Measurements from ENCODE around the gene MED23. TPM values are rescaled to one million over a fixed set of nuclear protein-coding genes. Genes with fewer than 3 reads are reported as not detected.

MED23 gene
- total and polyA plus RNA-seq, 11 donors = 5.7 to 15.3 (median 11.2) TPM

GRCh38 chr6:131551902-131552301 is 76.1 kb downstream of the MED23 start:
- 76 to 93% (median 86%) methylated on average over 4 of the region's 4 CpGs for WGBS, 4 donors
- DNase-seq (no peak), ATAC-seq (no peak)
- TF ChIP-seq, protein P1, sequence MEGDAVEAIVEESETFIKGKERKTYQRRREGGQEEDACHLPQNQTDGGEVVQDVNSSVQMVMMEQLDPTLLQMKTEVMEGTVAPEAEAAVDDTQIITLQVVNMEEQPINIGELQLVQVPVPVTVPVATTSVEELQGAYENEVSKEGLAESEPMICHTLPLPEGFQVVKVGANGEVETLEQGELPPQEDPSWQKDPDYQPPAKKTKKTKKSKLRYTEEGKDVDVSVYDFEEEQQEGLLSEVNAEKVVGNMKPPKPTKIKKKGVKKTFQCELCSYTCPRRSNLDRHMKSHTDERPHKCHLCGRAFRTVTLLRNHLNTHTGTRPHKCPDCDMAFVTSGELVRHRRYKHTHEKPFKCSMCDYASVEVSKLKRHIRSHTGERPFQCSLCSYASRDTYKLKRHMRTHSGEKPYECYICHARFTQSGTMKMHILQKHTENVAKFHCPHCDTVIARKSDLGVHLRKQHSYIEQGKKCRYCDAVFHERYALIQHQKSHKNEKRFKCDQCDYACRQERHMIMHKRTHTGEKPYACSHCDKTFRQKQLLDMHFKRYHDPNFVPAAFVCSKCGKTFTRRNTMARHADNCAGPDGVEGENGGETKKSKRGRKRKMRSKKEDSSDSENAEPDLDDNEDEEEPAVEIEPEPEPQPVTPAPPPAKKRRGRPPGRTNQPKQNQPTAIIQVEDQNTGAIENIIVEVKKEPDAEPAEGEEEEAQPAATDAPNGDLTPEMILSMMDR (IDR thresholded peaks at IDR 0.05) = no peak
- no peak for TF ChIP-seq POLR2A (IDR thresholded peaks at IDR 0.05)
- H3K4me3 ChIP-seq = no peak overlapping the region
- no peaks in the 10 kb centered on the region for H3K36me3 ChIP-seq
- no peaks in the 10 kb centered on the region for H3K9me3 ChIP-seq
- no peak overlapping the region for H3K27ac ChIP-seq
- H3K4me1 ChIP-seq = no peaks in the 10 kb centered on the region
- peaks cover 0 to 2% (median 0%) of the 10 kb centered on the region in 9 donors for H3K27me3 ChIP-seq
- intact Hi-C loops (cut with DNase I) = no loop called here

- no peak for TF ChIP-seq POLR2A (IDR thresholded peaks at IDR 0.05)
- TF ChIP-seq, protein P1 (IDR thresholded peaks at IDR 0.05) = no peak
- Histone ChIP-seq H3K36me3 (no peaks in the 10 kb centered on the region), H3K27ac (no peak overlapping the region), H3K27me3 (peaks cover 0 to 2% (median 0%) of the 10 kb centered on the region in 9 donors), H3K4me1 (no peaks in the 10 kb centered on the region), H3K9me3 (no peaks in the 10 kb centered on the region), H3K4me3 (no peak overlapping the region)
- WGBS, 4 donors = 48 to 62% (median 57%) methylated on average over 2 of the region's 2 CpGs
- DNase-seq (no peak), ATAC-seq (no peak)
- intact Hi-C loops (cut with DNase I) = no loop called here
Observed at GRCh38 chr6:131549811-131550210, 78.2 kb downstream of the MED23 start.

GRCh38 chr6:131548441-131548840 is 79.6 kb downstream of the MED23 start:
- 71 to 82% (median 76%) methylated on average over 1 of the region's 1 CpG for WGBS, 4 donors
- Histone ChIP-seq H3K36me3 (no peaks in the 10 kb centered on the region), H3K27ac (no peak overlapping the region), H3K27me3 (peaks cover 0 to 2% (median 0%) of the 10 kb centered on the region in 9 donors), H3K4me3 (no peak overlapping the region), H3K9me3 (peaks cover 0 to 3% (median 0%) of the 10 kb centered on the region in 12 donors), H3K4me1 (no peaks in the 10 kb centered on the region)
- no peak for TF ChIP-seq POLR2A (IDR thresholded peaks at IDR 0.05)
- TF ChIP-seq, protein P1 (IDR thresholded peaks at IDR 0.05) = no peak
- no peak for ATAC-seq
- intact Hi-C loops (cut with DNase I) = no loop called here
- no peak for DNase-seq

DNA sequence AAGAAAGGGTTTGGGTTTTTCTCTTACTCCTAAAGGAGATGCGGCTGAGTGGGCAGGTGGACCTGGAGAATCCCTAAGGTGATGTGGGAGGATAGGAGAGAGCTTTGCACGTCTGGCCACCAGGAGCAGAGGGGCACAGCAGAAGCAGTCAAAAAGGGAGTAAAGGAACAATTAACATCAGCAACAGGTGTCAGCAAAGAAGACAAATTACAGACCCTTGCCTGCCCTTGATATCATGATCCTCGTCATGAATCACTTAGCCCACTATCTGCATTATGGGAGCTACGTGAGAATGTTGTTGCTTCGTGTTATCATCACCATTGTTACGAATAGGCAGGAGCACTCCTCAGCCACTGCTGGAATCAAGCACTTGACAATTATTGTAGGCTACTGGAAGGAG is 80.6 kb downstream of the MED23 start:
- no peaks in the 10 kb centered on the region for H3K4me1 ChIP-seq
- DNase-seq (no peak), ATAC-seq (no peak)
- 40 to 54% (median 50%) methylated on average over 6 of the region's 6 CpGs for WGBS, 4 donors
- H3K27ac ChIP-seq = no peak overlapping the region
- peaks cover 0 to 6% (median 0%) of the 10 kb centered on the region in 12 donors for H3K9me3 ChIP-seq
- intact Hi-C loops (cut with DNase I) = no loop called here
- H3K36me3 ChIP-seq = no peaks in the 10 kb centered on the region
- H3K4me3 ChIP-seq = no peak overlapping the region
- TF ChIP-seq POLR2A (IDR thresholded peaks at IDR 0.05) = no peak
- TF ChIP-seq, protein P1 (IDR thresholded peaks at IDR 0.05) = no peak
- H3K27me3 ChIP-seq = peaks cover 0 to 2% (median 0%) of the 10 kb centered on the region in 9 donors
